Pancreas (tissue), 10 donors: ENCODE data around the gene POLR3C. TPM values are rescaled to one million over a fixed set of nuclear protein-coding genes. Genes with fewer than 3 reads are reported as not detected.

Experiments
- ATAC-seq, 4 donors: fragments of 200-7000 bp; cut with Tn5 transposase; one replicate each; pipeline versions ENCODE4 v1.8.0 to v1.9.1; 2020; ENCODE audit warnings: mild to moderate bottlenecking in 4 of 4, moderate library complexity in 4 of 4
- DNase-seq, 6 donors: peaks; one replicate each; pipeline ENCODE4 v3.0.0-alpha.2; 2020
- FAIRE-seq: peaks from 2 replicates; lab custom pipeline; 2012; peaks lifted over from hg19 to GRCh38; lab: Jason Lieb, UNC
- H3K27ac ChIP-seq, 4 donors: fragments of 200-600 bp; sonication (generic); 1 replicate in 3 of 4; 2 replicates in 1 of 4; pipeline versions ENCODE4 v1.5.0 to v1.8.0; 2020
- H3K27me3 ChIP-seq, 4 donors: fragments of 200-600 bp; one replicate each; pipeline ENCODE4 v1.8.0; 2021
- H3K36me3 ChIP-seq, 3 donors: fragments of 200-600 bp; sonication (generic) in 1 of 3; one replicate each; pipeline versions ENCODE4 v1.5.0 to v1.8.0; 2020 to 2021
- H3K4me1 ChIP-seq, 3 donors: fragments of 200-600 bp; one replicate each; pipeline ENCODE4 v1.8.0; 2021
- H3K4me3 ChIP-seq, 4 donors: fragments of 200-600 bp; sonication (generic) in 2 of 4; one replicate each; pipeline versions ENCODE4 v1.5.0 to v1.8.0; 2020 to 2021
- H3K9me3 ChIP-seq, 4 donors: fragments of 200-600 bp; one replicate each; pipeline ENCODE4 v1.8.0; 2021
- WGBS, 2 donors: extraction: QIAGEN DNeasy Blood & Tissue Kit; methylation state at CpG; one replicate each; pipeline ENCODE4 v1.1.7; 2013; 5-methylcytosine and 5-hydroxymethylcytosine counted together
- intact Hi-C, 3 donors: fragments of 100-400 bp; cut with DNase I; formaldehyde crosslinking; loops; one replicate each; pipeline versions ENCODE4 v1.11.1 to v1.14.2; 2022
- polyA plus RNA-seq, 2 donors: library from polyadenylated mRNA; stranded (reverse); fragments of 200-250 nt; gene quantifications; one replicate each; pipeline ENCODE4 v1.2.3, GENCODE V29; 2013
- total RNA-seq, 6 donors: library from RNA; stranded (reverse); fragmentation: NEBNext Ultra II Directional in 4 of 6; extraction: Animal tissue kit (Norgen Biotek cat#: 25700) in 4 of 6; gene quantifications; one replicate each; pipeline versions ENCODE4 v1.2.1 to v1.2.4, GENCODE V29; 2021 to 2023
- TF ChIP-seq, protein P1 (sequence below), 4 donors: fragments of 200-600 bp; sonication (generic) in 3 of 4; IDR thresholded peaks; one replicate each; pipeline versions ENCODE4 v1.5.0 to v1.8.0; 2021; ENCODE audit warnings: antibody characterized with exemption in 4 of 4
- donor health status: healthy with polysubstance abuse.
- donor health status: DM: no; HTN: no; CAD: no; lungs with moderate emphysema.
- donor health status: DM: no; HTN: no; CAD: no.
- donor health status: control.
- donor health status: control.
- donor health status: Bipolar disorder and iron deficiency.
- donor health status: DM: yes; HTN: yes; CAD: no.
- donor health status: DM: no; HTN: no; CAD: no.
- donor health status: DM: no; HTN: no; CAD: no.
- donor health status: DM: yes; HTN: yes; CAD: no.

The POLR3C gene
- total and polyA plus RNA-seq, 8 donors, result 7.6 to 16.2 (median 14.1) TPM

DNA sequence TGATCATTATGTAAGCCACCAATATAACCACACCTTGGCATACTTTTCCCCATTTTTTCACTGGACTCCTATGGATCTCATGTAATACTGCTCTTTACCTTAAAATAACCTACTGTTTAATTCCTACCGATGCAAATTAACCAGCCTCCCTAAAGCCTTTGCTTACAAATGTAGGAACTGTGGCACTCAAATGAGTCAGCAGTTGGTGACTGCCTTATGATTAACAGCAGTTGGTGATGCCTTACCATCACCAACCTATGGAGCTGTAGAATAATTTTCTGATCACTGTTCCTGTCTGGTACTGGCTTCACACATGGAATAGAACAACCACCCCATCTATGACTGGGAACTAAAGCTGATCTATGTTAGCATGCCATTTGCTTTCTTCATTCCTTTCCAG is 13.7 kb downstream of the POLR3C start:
- no peaks in the 10 kb centered on the region for H3K9me3 ChIP-seq
- no peak overlapping the region for H3K4me3 ChIP-seq
- FAIRE-seq (no peak), DNase-seq (no peak), ATAC-seq (no peak)
- H3K27ac ChIP-seq, result no peak overlapping the region
- no peaks in the 10 kb centered on the region for H3K27me3 ChIP-seq
- H3K4me1 ChIP-seq, result no peaks in the 10 kb centered on the region
- 93 to 96% methylated on average over 1 of the region's 1 CpG for WGBS, 2 donors
- intact Hi-C loops, result no loop called here
- TF ChIP-seq, protein P1, sequence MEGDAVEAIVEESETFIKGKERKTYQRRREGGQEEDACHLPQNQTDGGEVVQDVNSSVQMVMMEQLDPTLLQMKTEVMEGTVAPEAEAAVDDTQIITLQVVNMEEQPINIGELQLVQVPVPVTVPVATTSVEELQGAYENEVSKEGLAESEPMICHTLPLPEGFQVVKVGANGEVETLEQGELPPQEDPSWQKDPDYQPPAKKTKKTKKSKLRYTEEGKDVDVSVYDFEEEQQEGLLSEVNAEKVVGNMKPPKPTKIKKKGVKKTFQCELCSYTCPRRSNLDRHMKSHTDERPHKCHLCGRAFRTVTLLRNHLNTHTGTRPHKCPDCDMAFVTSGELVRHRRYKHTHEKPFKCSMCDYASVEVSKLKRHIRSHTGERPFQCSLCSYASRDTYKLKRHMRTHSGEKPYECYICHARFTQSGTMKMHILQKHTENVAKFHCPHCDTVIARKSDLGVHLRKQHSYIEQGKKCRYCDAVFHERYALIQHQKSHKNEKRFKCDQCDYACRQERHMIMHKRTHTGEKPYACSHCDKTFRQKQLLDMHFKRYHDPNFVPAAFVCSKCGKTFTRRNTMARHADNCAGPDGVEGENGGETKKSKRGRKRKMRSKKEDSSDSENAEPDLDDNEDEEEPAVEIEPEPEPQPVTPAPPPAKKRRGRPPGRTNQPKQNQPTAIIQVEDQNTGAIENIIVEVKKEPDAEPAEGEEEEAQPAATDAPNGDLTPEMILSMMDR (IDR thresholded peaks at IDR 0.05), result no peak
- H3K36me3 ChIP-seq, result peaks cover 12 to 90% (median 31%) of the 10 kb centered on the region in 3 donors

GRCh38 chr1:145843031-145843430 is 19.0 kb downstream of the POLR3C start:
- Histone ChIP-seq H3K4me3 (no peak overlapping the region), H3K4me1 (peaks cover 0 to 6% (median 4%) of the 10 kb centered on the region in 3 donors), H3K27ac (no peak overlapping the region), H3K27me3 (no peaks in the 10 kb centered on the region), H3K36me3 (peaks cover 8 to 41% (median 10%) of the 10 kb centered on the region in 3 donors), H3K9me3 (no peaks in the 10 kb centered on the region)
- intact Hi-C loops, result loop anchor here in 1 of 3 donors (5.0 kb wide), 1 partner anchor 169 kb away; no protein-coding TSS in a partner anchor
- FAIRE-seq, result no peak
- TF ChIP-seq, protein P1 (IDR thresholded peaks at IDR 0.05), result no peak
- ATAC-seq, result no peak
- no peak for DNase-seq
- whole genome bisulfite sequencing, 2 donors, result 92 to 96% methylated on average over 3 of the region's 3 CpGs

GRCh38 chr1:145845144-145845513 is 21.1 kb downstream of the POLR3C start:
- intact Hi-C loops, result loop anchor here in 1 of 3 donors (5.0 kb wide), 1 partner anchor 167 kb away; no protein-coding TSS in a partner anchor
- Histone ChIP-seq H3K4me3 (peak overlapping the region; percentile 31 to 72 (median 42)), H3K27me3 (no peaks in the 10 kb centered on the region), H3K36me3 (peaks cover 0 to 38% (median 10%) of the 10 kb centered on the region in 3 donors), H3K9me3 (no peaks in the 10 kb centered on the region), H3K27ac (peak overlapping the region in 2 of 4 donors; percentile 16 to 55), H3K4me1 (peaks cover 0 to 6% (median 4%) of the 10 kb centered on the region in 3 donors)
- TF ChIP-seq, protein P1 (IDR thresholded peaks at IDR 0.05), result no peak
- FAIRE-seq (no peak), DNase-seq (no peak), ATAC-seq (peak; percentile 41 to 54 (median 50))
- 3 to 4% methylated on average over 4 of the region's 4 CpGs for WGBS, 2 donors

DNA sequence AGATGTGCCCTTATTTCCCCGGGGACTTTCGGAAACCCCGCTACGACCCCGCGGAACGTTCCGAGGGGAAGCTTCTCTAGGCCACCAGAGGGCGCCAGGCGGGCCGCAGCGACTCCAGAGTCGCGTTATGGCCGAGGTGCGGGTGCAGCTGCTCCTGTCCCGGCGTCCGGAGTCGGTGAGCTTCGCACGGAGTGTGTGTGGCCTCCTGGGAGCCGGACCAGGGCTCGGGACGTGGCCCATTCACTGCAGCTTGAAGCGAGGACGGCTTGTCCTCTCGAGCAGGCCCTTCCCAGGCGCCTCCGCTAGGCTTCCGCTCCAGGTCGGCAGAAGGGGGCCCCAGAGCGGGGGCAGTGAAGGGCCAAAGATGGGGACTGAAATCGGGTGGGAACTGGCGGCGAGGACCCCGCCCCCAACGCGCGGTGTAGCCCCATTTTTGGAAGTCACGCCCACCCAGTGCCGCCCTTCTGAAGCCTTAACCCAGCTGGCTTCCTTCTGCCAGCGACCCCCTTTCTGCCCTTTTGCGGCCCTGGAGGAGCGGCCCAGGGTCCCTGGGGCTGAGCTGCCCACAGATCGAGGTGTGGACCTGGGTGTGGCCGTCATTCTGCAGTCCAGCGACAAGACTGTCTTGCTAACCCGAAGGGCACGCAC is 21.6 kb downstream of the POLR3C start, which contains the start of gene NUDT17:
Gene NUDT17, plus strand, starts transcription at position 117 of the 648 bp plus-strand sequence. Its CDS starts 11 bp downstream, at position 128.
- H3K27me3 ChIP-seq, result no peaks in the 10 kb centered on the region
- H3K4me3 ChIP-seq, result peak within 1 kb of the TSS; percentile 31 to 72 (median 42)
- ATAC-seq (peak; percentile 88 to 96 (median 92)), DNase-seq (peak; percentile 63 to 92 (median 80)), FAIRE-seq (no peak)
- H3K4me1 ChIP-seq, result peaks cover 0 to 6% (median 4%) of the 10 kb centered on the region in 3 donors
- TF ChIP-seq, protein P1 (IDR thresholded peaks at IDR 0.05), result peak; percentile 85 to 91 (median 87)
- H3K27ac ChIP-seq, result peak within 1 kb of the TSS; percentile 7 to 55 (median 34)
- H3K36me3 ChIP-seq, result peaks cover 0 to 38% (median 15%) of the 10 kb centered on the region in 3 donors
- intact Hi-C loops, result loop anchor here in 1 of 3 donors (5.0 kb wide), 1 partner anchor 167 kb away; no protein-coding TSS in a partner anchor
- H3K9me3 ChIP-seq, result no peaks in the 10 kb centered on the region
- 2% methylated on average over 49 to 50 of the region's 50 CpGs for WGBS, 2 donors
